Measurements from ENCODE around the gene OR6N1. TPM values are rescaled to one million over a fixed set of nuclear protein-coding genes. Genes with fewer than 3 reads are reported as not detected.

Gene OR6N1
- total RNA-seq, result not detected in 2 replicates

GRCh38 chr1:158771950-158772866, at the start of gene OR6N1:
OR6N1 (minus strand) TSS chr1:158772195; CDS start chr1:158766682, 5,513 bp downstream.

GRCh38 chr1:158781104-158781503, 9.1 kb upstream of the OR6N1 start, which contains the start of gene OR6N2:
OR6N2 (minus strand) TSS chr1:158781204; CDS start chr1:158777635, 3,569 bp downstream.

GRCh38 chr1:158754420-158754819, 17.6 kb downstream of the OR6N1 start, which contains the start of gene OR6K6:
OR6K6 (plus strand) TSS chr1:158754720; CDS start chr1:158754888, 168 bp downstream.

GRCh38 chr1:158720620-158721019, 51.4 kb downstream of the OR6N1 start, which contains the start of gene OR6K3:
OR6K3 (minus strand) TSS chr1:158720720; CDS start chr1:158718115, 2,605 bp downstream.

Other genes starting within 250 kb of the OR6N1 start
- not detected in 2 replicates for gene OR6Y1, start 217.8 kb downstream of the OR6N1 start, total RNA-seq
- gene OR6P1, start 201.6 kb downstream of the OR6N1 start, total RNA-seq, result not detected in 2 replicates
- not detected in 2 replicates for gene OR10X1, start 192.3 kb downstream of the OR6N1 start, total RNA-seq
- not detected in 2 replicates for gene OR10Z1, start 166.9 kb downstream of the OR6N1 start, total RNA-seq
- gene SPTA1, start 85.5 kb downstream of the OR6N1 start, total RNA-seq, result 1.7 TPM in 2 replicates
- not detected in 2 replicates for gene OR6K2, start 71.5 kb downstream of the OR6N1 start, total RNA-seq
- gene OR6K3, start 51.5 kb downstream of the OR6N1 start, total RNA-seq, result not detected in 2 replicates
- gene OR6K6, start 17.5 kb downstream of the OR6N1 start, total RNA-seq, result 0.09 TPM in 1 of 2 replicates, not detected in the other
- not detected in 2 replicates for gene OR6N2, start 9.0 kb upstream of the OR6N1 start, total RNA-seq
- gene MNDA, start 59.2 kb upstream of the OR6N1 start, total RNA-seq, result not detected in 2 replicates
- not detected in 2 replicates for gene PYHIN1, start 159.4 kb upstream of the OR6N1 start, total RNA-seq
- 42.6 and 46.7 TPM in 2 replicates for gene IFI16, start 237.7 kb upstream of the OR6N1 start, total RNA-seq

Measured in dermis lymphatic vessel endothelial cell (primary cell).